NB4 (cell line): ENCODE data around the gene IP6K1.

ENCODE experiments used
- DNase-seq: peaks from one replicate; pipeline ENCODE4 v3.0.0; 2010; ENCODE audit warnings: low read depth
- H3K4me3 ChIP-seq: one replicate; pipeline ENCODE4 v1.5.1; 2011; ENCODE audit warnings: mild to moderate bottlenecking, low read depth, low read length, moderate library complexity
- CTCF ChIP-seq: IDR thresholded peaks from one replicate; pipeline ENCODE4 v1.5.1; 2012; ENCODE audit warnings: low read depth, low read length
- MAX ChIP-seq: IDR thresholded peaks from 2 replicates; pipeline ENCODE4 v1.6.1; 2011; ENCODE audit warnings: low read depth, low read length
- MYC ChIP-seq: IDR thresholded peaks from 2 replicates; pipeline ENCODE4 v1.6.1; 2011; ENCODE audit warnings: low read depth, low read length
- POLR2A ChIP-seq: IDR thresholded peaks from 2 replicates; pipeline ENCODE4 v1.6.1; 2011; ENCODE audit warnings: mild to moderate bottlenecking; ENCODE audit not compliant: insufficient read length; ENCODE audit errors: extremely low read depth

The IP6K1 gene

GRCh38 chr3:49712631-49713317 is 73.6 kb downstream of the IP6K1 start:
- peak; percentile 53 for DNase-seq
- TF ChIP-seq MYC (no peak), MAX (no peak)
- no peak overlapping the region for H3K4me3 ChIP-seq

- TF ChIP-seq POLR2A (no peak), MAX (no peak), CTCF (no peak), MYC (no peak)
- no peak for DNase-seq
- H3K4me3 ChIP-seq = no peak overlapping the region
Measured at GRCh38 chr3:49712166-49712565, 74.2 kb downstream of the IP6K1 start.

GRCh38 chr3:49711489-49711888 is 74.9 kb downstream of the IP6K1 start:
- no peak overlapping the region for H3K4me3 ChIP-seq
- no peak for TF ChIP-seq MYC
- no peak for TF ChIP-seq CTCF
- TF ChIP-seq MAX = no peak
- TF ChIP-seq POLR2A = no peak
- no peak for DNase-seq

- TF ChIP-seq CTCF = no peak
- no peak for TF ChIP-seq POLR2A
- TF ChIP-seq MYC = no peak
- TF ChIP-seq MAX = no peak
- DNase-seq = no peak
- H3K4me3 ChIP-seq = no peak overlapping the region
Measured at GRCh38 chr3:49709852-49710251, 76.5 kb downstream of the IP6K1 start.

- no peak overlapping the region for H3K4me3 ChIP-seq
- DNase-seq = no peak
- TF ChIP-seq MAX = no peak
Measured at GRCh38 chr3:49707113-49707480, 79.2 kb downstream of the IP6K1 start.

GRCh38 chr3:49706456-49707112 is 79.8 kb downstream of the IP6K1 start:
- TF ChIP-seq CTCF (no peak), MAX (no peak), POLR2A (no peak), MYC (no peak)
- no peak overlapping the region for H3K4me3 ChIP-seq
- no peak for DNase-seq
